Upper lobe of left lung (tissue), 6 donors: ENCODE data around the gene LRIG3. TPM values are rescaled to one million over a fixed set of nuclear protein-coding genes. Genes with fewer than 3 reads are reported as not detected.

Source experiments
- ATAC-seq, 2 donors: fragments of 200-7000 bp; cut with Tn5 transposase; one replicate each; pipeline ENCODE4 v1.9.1; 2022; ENCODE audit warnings: mild to moderate bottlenecking in 2 of 2, moderate library complexity in 2 of 2; ENCODE audit not compliant: low FRiP score in 2 of 2
- DNase-seq, 2 donors: peaks; one replicate each; pipeline ENCODE4 v3.0.0-alpha.2; 2019 to 2020
- H3K27ac ChIP-seq, 4 donors: fragments of 200-600 bp; sonication (generic); one replicate each; pipeline ENCODE4 v1.5.1; 2016 to 2019
- H3K27me3 ChIP-seq, 4 donors: fragments of 200-600 bp; sonication (generic); one replicate each; pipeline ENCODE4 v1.5.1; 2017 to 2019
- H3K36me3 ChIP-seq, 4 donors: fragments of 200-600 bp; sonication (generic); one replicate each; pipeline ENCODE4 v1.5.1; 2016 to 2019
- H3K4me1 ChIP-seq, 4 donors: fragments of 200-600 bp; sonication (generic); one replicate each; pipeline ENCODE4 v1.5.1; 2018 to 2019
- H3K4me3 ChIP-seq, 4 donors: fragments of 200-600 bp; sonication (generic); one replicate each; pipeline ENCODE4 v1.5.1; 2017 to 2019; ENCODE audit warnings: mild to moderate bottlenecking in 2 of 4, moderate library complexity in 1 of 4
- H3K9me3 ChIP-seq, 4 donors: fragments of 200-600 bp; sonication (generic); one replicate each; pipeline ENCODE4 v1.5.1; 2018 to 2019
- CTCF ChIP-seq, 6 experiments: fragments of 450-650 bp in 4 of 6; fragments of 200-600 bp in 2 of 6; sonication (generic) in 2 of 6; IDR thresholded peaks; one replicate each; pipeline ENCODE4 v1.5.1; 2016 to 2019; ENCODE audit warnings: antibody characterized with exemption in 6 of 6
- EP300 ChIP-seq, 4 donors: sonication (generic); formaldehyde crosslinking; IDR thresholded peaks; one replicate each; pipeline ENCODE4 v1.5.1; 2017; ENCODE audit warnings: antibody characterized with exemption in 4 of 4, control low read depth in 2 of 4
- POLR2A ChIP-seq, 4 donors: fragments of 450-650 bp; IDR thresholded peaks; one replicate each; pipeline ENCODE4 v1.5.1; 2016 to 2017; ENCODE audit warnings: antibody characterized with exemption in 4 of 4, mild to moderate bottlenecking in 2 of 4
- POLR2AphosphoS5 ChIP-seq, 2 donors: sonication (generic); formaldehyde crosslinking; IDR thresholded peaks; one replicate each; pipeline ENCODE4 v1.5.1; 2017; ENCODE audit warnings: antibody characterized with exemption in 2 of 2
- WGBS, 2 donors: methylation state at CpG; one replicate each; pipeline ENCODE4 v1.1.5; 2017 to 2018; 5-methylcytosine and 5-hydroxymethylcytosine counted together
- total RNA-seq, 6 donors: library from RNA; depleted of rRNA in 4 of 6; stranded (reverse); fragments of >200 nt in 4 of 6; gene quantifications; one replicate each; pipeline versions ENCODE4 v1.1.0 to v1.2.1, GENCODE V29; 2016 to 2021
- donor health status: DM: no; HTN: no; CAD: no; lungs with moderate emphysema.
- donor health status: DM: no; HTN: yes; CAD: no; lungs with severe emphysema.

LRIG3 gene
- total RNA-seq, 6 donors from 2014 or later = 18.3 to 91.8 (median 33.1) TPM

DNA sequence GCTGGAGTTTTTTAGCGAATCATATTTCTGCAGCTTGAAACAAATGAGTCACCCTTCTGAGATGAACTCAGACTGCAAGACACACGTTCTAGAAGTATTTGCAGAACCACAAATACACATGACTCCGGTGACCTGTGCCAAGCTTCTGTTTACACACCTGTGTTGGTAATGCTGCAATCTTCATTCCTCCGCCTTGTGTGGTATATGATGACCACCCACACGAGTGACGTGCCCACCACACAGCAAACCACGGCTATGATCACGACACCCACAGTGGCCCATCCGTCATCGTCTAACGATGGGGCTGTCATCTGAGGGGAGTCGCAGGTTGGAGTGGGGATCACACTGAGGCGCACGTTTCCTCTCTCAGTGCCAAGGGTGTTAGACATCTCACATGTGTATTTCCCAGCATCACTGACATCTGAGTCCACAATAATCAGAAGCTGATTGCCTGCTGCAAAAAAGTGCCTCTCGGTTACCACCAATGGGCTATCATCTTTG lies 43.0 kb downstream of the LRIG3 start:
- DNase-seq = peak in 1 of 2 donors; percentile 50
- ATAC-seq = peak; percentile 56 to 59
- H3K27ac ChIP-seq = no peak overlapping the region
- H3K4me1 ChIP-seq = no peaks in the 10 kb centered on the region
- H3K36me3 ChIP-seq = peaks cover 8 to 87% (median 32%) of the 10 kb centered on the region in 4 donors
- H3K4me3 ChIP-seq = no peak overlapping the region
- TF ChIP-seq POLR2A (IDR thresholded peaks at IDR 0.05) (no peak), POLR2AphosphoS5 (IDR thresholded peaks at IDR 0.05) (peak in 1 of 2 donors; percentile 8)
- H3K27me3 ChIP-seq = no peaks in the 10 kb centered on the region
- no peaks in the 10 kb centered on the region for H3K9me3 ChIP-seq
- whole genome bisulfite sequencing, 2 donors = 74 to 79% methylated on average over 6 to 15 of the region's 15 CpGs

- DNase-seq (no peak), ATAC-seq (peak in 1 of 2 donors; percentile 53)
- H3K27ac ChIP-seq = no peak overlapping the region
- TF ChIP-seq POLR2A (IDR thresholded peaks at IDR 0.05) = no peak
- H3K9me3 ChIP-seq = no peaks in the 10 kb centered on the region
- no peak overlapping the region for H3K4me3 ChIP-seq
- WGBS, 2 donors = 88 to 93% methylated on average over 4 to 5 of the region's 5 CpGs
- H3K36me3 ChIP-seq = peaks cover 8 to 73% (median 24%) of the 10 kb centered on the region in 4 donors
- H3K4me1 ChIP-seq = no peaks in the 10 kb centered on the region
- H3K27me3 ChIP-seq = no peaks in the 10 kb centered on the region
Measured at GRCh38 chr12:58873496-58873895, 46.8 kb downstream of the LRIG3 start.

DNA sequence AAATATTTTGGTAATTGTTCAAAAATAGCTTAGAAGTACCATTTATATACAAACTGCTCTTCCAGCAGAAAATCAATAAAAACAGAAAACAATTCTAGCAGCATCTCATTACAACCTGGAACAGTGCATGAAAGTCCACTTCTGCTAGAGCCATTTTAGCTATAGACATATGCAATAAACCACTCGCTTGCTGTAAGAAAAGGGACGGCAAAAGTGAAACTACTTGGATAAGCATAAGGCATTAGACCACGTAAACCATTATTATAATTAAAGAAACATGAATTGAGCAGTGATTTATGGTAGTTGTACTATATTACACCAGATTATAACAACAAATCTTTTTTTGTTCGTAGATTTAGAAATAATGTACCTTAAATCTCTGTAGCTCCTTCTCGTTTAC lies 48.7 kb downstream of the LRIG3 start:
- Histone ChIP-seq H3K27me3 (no peaks in the 10 kb centered on the region), H3K4me3 (no peak overlapping the region), H3K9me3 (no peaks in the 10 kb centered on the region), H3K36me3 (peaks cover 8 to 58% (median 18%) of the 10 kb centered on the region in 4 donors), H3K27ac (no peak overlapping the region), H3K4me1 (no peaks in the 10 kb centered on the region)
- no peak for DNase-seq
- TF ChIP-seq CTCF (IDR thresholded peaks at IDR 0.05) = no peak
- no peak for TF ChIP-seq EP300 (IDR thresholded peaks at IDR 0.05)
- TF ChIP-seq POLR2A (IDR thresholded peaks at IDR 0.05) = no peak
- TF ChIP-seq POLR2AphosphoS5 (IDR thresholded peaks at IDR 0.05) = no peak
- 86 to 88% methylated on average over 5 of the region's 5 CpGs for WGBS, 2 donors
- ATAC-seq = no peak

- ATAC-seq = no peak
- no peak for DNase-seq
- 58 to 72% methylated on average over 4 of the region's 4 CpGs for WGBS, 2 donors
- H3K27ac ChIP-seq = no peak overlapping the region
- no peak overlapping the region for H3K4me3 ChIP-seq
- H3K4me1 ChIP-seq = no peaks in the 10 kb centered on the region
- TF ChIP-seq EP300 (IDR thresholded peaks at IDR 0.05) = no peak
- TF ChIP-seq CTCF (IDR thresholded peaks at IDR 0.05) = no peak
- no peak for TF ChIP-seq POLR2AphosphoS5 (IDR thresholded peaks at IDR 0.05)
- no peak for TF ChIP-seq POLR2A (IDR thresholded peaks at IDR 0.05)
- no peaks in the 10 kb centered on the region for H3K9me3 ChIP-seq
- peaks cover 8 to 51% (median 16%) of the 10 kb centered on the region in 4 donors for H3K36me3 ChIP-seq
- H3K27me3 ChIP-seq = no peaks in the 10 kb centered on the region
Measured at GRCh38 chr12:58870595-58870994, 49.7 kb downstream of the LRIG3 start.

GRCh38 chr12:58860788-58861240 lies 59.5 kb downstream of the LRIG3 start:
- TF ChIP-seq POLR2AphosphoS5 (IDR thresholded peaks at IDR 0.05) (no peak), CTCF (IDR thresholded peaks at IDR 0.05) (no peak), POLR2A (IDR thresholded peaks at IDR 0.05) (no peak), EP300 (IDR thresholded peaks at IDR 0.05) (no peak)
- H3K27me3 ChIP-seq = no peaks in the 10 kb centered on the region
- DNase-seq (no peak), ATAC-seq (no peak)
- H3K4me3 ChIP-seq = no peak overlapping the region
- WGBS, 2 donors = 62 to 66% methylated on average over 2 to 4 of the region's 4 CpGs
- H3K9me3 ChIP-seq = no peaks in the 10 kb centered on the region
- H3K27ac ChIP-seq = no peak overlapping the region
- H3K4me1 ChIP-seq = no peaks in the 10 kb centered on the region
- H3K36me3 ChIP-seq = no peaks in the 10 kb centered on the region
